ENCODE results near the gene CERS6. TPM values are rescaled to one million over a fixed set of nuclear protein-coding genes. Genes with fewer than 3 reads are reported as not detected.

CERS6 gene
- total RNA-seq, 4 donors from 2014 or later = 42.3 to 62.1 (median 50.6) TPM

DNA sequence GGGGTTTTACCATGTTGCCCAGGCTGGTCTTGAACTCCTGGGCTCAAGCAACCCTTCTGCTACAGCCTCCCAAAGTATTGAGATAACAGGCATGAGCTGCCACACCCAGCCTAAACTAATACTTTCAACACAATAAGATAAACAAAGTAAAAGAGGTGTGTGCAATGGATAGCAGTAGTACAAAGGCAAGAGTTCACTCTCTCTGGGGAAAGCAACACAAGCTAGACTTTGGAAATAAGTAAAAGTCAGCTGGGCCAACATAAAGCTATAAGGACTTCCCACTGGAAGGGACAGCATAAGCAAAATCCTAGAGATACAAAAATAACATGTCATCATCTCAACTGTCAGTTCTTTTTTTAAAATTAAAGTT, 341.2 kb downstream of the CERS6 start:
- Histone ChIP-seq H3K4me3 (no peak overlapping the region), H3K9me3 (no peaks in the 10 kb centered on the region), H3K36me3 (no peaks in the 10 kb centered on the region), H3K27ac (peak overlapping the region; percentile 15 to 64 (median 46)), H3K27me3 (no peaks in the 10 kb centered on the region), H3K4me1 (peaks cover 5 to 31% (median 14%) of the 10 kb centered on the region in 4 donors)
- no peak for DNase-seq
- in situ Hi-C loops (cut with MboI; ENCODE audit: low pct_ligation_motif_present in 1 of 4, low pct_unique_long_range_greater_than_20kb in 1 of 4, low sequenced_read_pairs in 3 of 4) (no loop called here), intact Hi-C loops (cut with DNase I; ENCODE audit: low total_unique reads) (no loop called here)
- TF ChIP-seq POLR2AphosphoS5 (IDR thresholded peaks at IDR 0.05) (no peak), EP300 (IDR thresholded peaks at IDR 0.05; ENCODE audit: low read depth) (no peak), CTCF (IDR thresholded peaks at IDR 0.05) (no peak), POLR2A (IDR thresholded peaks at IDR 0.05) (no peak)

DNA sequence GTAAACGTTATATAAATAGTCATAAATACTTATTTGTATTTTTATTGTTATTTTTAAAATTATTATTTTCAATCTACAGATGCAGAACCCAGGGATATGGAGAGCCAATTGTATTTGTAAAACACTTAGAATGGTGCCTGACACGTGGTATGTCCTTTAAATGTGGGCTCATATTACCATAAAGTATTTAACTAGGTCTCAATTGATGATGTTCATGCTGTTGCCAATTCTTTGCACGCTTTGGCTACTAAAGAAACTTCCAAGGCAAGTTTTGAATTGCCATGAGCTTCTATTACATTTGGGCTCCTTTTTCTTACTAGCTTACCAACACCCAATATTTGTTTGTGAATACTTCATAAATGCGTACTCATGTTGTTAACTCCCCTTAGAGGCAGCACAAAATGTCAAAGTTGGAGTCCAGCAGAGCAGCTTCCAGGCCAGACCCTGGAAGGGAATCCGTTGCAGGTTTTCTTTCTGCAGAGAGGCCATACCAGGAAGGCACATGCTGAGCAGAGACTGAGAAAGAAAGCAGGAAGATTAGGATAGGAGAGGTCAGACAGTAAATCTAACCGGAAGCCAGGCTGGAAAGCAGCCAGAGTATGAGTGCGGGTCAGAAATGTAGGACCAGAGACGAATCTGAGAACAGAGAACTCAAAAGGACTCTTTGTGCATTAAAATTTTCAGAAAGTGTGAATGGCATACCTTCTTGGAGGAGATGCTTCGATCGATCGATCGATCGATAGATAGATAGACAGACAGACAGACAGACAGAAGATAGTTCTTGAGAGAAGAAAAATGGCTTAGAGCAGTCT, 342.2 kb downstream of the CERS6 start:
- in situ Hi-C loops (cut with MboI; ENCODE audit: low pct_ligation_motif_present in 1 of 4, low pct_unique_long_range_greater_than_20kb in 1 of 4, low sequenced_read_pairs in 3 of 4) (no loop called here), intact Hi-C loops (cut with DNase I; ENCODE audit: low total_unique reads) (no loop called here)
- peak; percentile 67 for DNase-seq
- WGBS, 2 donors (ENCODE audit: low coverage in 1 of 2) = 72% methylated on average over 12 to 13 of the region's 13 CpGs
- H3K27ac ChIP-seq = peak overlapping the region; percentile 30 to 64 (median 58)
- no peaks in the 10 kb centered on the region for H3K36me3 ChIP-seq
- no peaks in the 10 kb centered on the region for H3K27me3 ChIP-seq
- TF ChIP-seq POLR2AphosphoS5 (IDR thresholded peaks at IDR 0.05) = no peak
- TF ChIP-seq CTCF (IDR thresholded peaks at IDR 0.05) = no peak
- no peak for TF ChIP-seq EP300 (IDR thresholded peaks at IDR 0.05; ENCODE audit: low read depth)
- no peak for TF ChIP-seq POLR2A (IDR thresholded peaks at IDR 0.05)
- no peaks in the 10 kb centered on the region for H3K9me3 ChIP-seq
- peaks cover 5 to 37% (median 16%) of the 10 kb centered on the region in 4 donors for H3K4me1 ChIP-seq
- H3K4me3 ChIP-seq = no peak overlapping the region

DNA sequence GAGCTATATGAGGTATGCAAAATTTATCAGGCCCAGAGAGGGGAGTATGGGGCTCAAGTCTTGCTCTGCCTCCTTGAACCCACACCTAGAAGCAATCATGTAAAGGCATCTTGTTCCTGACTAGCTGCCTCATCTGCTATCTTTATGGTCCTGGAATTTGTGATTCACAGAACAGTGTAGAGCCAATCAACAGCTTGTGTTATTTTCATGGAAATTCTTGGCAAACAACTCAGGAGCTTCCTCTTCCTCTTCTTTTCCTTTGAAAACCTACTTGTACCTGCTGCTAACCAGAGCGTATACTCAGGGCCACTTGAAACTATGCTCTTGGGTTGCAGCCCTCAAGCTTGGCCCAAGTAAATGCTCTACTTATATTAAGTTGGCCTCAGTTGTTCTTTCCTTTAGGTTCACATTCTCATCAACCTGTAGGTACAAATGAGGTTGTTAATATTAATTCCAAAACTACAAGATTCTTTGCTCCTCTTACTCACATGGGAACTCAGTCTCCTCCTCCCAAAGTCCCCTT, 342.9 kb downstream of the CERS6 start:
- WGBS, 2 donors (ENCODE audit: low coverage in 1 of 2) = 57 to 71% methylated on average over 1 of the region's 1 CpG
- no peaks in the 10 kb centered on the region for H3K27me3 ChIP-seq
- peaks cover 5 to 41% (median 20%) of the 10 kb centered on the region in 4 donors for H3K4me1 ChIP-seq
- TF ChIP-seq CTCF (IDR thresholded peaks at IDR 0.05) = no peak
- peak in 2 of 3 donors; percentile 10 to 15 for TF ChIP-seq POLR2AphosphoS5 (IDR thresholded peaks at IDR 0.05)
- intact Hi-C loops (cut with DNase I; ENCODE audit: low total_unique reads) = no loop called here
- H3K36me3 ChIP-seq = no peaks in the 10 kb centered on the region
- peak overlapping the region; percentile 26 to 64 (median 58) for H3K27ac ChIP-seq
- DNase-seq = no peak
- H3K9me3 ChIP-seq = no peaks in the 10 kb centered on the region
- in situ Hi-C loops (cut with MboI; ENCODE audit: low pct_ligation_motif_present in 1 of 4, low pct_unique_long_range_greater_than_20kb in 1 of 4, low sequenced_read_pairs in 3 of 4) = no loop called here
- no peak overlapping the region for H3K4me3 ChIP-seq

- DNase-seq = no peak
- 41% methylated on average over 2 of the region's 2 CpGs; no CpG with 5 or more reads in 1 of the 2 donors for WGBS, 2 donors (ENCODE audit: low coverage in 1 of 2)
- intact Hi-C loops (cut with DNase I; ENCODE audit: low total_unique reads) = no loop called here
- H3K9me3 ChIP-seq = no peaks in the 10 kb centered on the region
- H3K27me3 ChIP-seq = no peaks in the 10 kb centered on the region
- TF ChIP-seq EP300 (IDR thresholded peaks at IDR 0.05; ENCODE audit: low read depth) (no peak), POLR2A (IDR thresholded peaks at IDR 0.05) (no peak), POLR2AphosphoS5 (IDR thresholded peaks at IDR 0.05) (no peak), CTCF (IDR thresholded peaks at IDR 0.05) (no peak)
- H3K36me3 ChIP-seq = no peaks in the 10 kb centered on the region
- H3K4me3 ChIP-seq = no peak overlapping the region
- peaks cover 5 to 41% (median 20%) of the 10 kb centered on the region in 4 donors for H3K4me1 ChIP-seq
- in situ Hi-C loops (cut with MboI; ENCODE audit: low pct_ligation_motif_present in 1 of 4, low pct_unique_long_range_greater_than_20kb in 1 of 4, low sequenced_read_pairs in 3 of 4) = no loop called here
- H3K27ac ChIP-seq = peak overlapping the region; percentile 79 to 86 (median 82)
Observed at GRCh38 chr2:168801471-168801870, 345.4 kb downstream of the CERS6 start.

Data from transverse colon (tissue), 4 donors.